KBM-7 (cell line): Measurements from ENCODE around the gene USP43.
"Not testable (repeated sequence)": the region's sequence is repeated elsewhere in the genome, so short reads cannot be mapped to it uniquely, and the experiment has no call there.

Source experiments
- DNase-seq: peaks from one replicate; pipeline ENCODE4 v3.0.0-alpha.2; 2015
- in situ Hi-C: fragments of 300-500 bp; cut with MboI; formaldehyde crosslinking; loops from 2 replicates; pipeline ENCODE4 v1.14.3; 2020; ENCODE audit warnings: low sequenced_read_pairs, low pct_unique_long_range_greater_than_20kb, mixed read lengths

USP43 gene, protein sequence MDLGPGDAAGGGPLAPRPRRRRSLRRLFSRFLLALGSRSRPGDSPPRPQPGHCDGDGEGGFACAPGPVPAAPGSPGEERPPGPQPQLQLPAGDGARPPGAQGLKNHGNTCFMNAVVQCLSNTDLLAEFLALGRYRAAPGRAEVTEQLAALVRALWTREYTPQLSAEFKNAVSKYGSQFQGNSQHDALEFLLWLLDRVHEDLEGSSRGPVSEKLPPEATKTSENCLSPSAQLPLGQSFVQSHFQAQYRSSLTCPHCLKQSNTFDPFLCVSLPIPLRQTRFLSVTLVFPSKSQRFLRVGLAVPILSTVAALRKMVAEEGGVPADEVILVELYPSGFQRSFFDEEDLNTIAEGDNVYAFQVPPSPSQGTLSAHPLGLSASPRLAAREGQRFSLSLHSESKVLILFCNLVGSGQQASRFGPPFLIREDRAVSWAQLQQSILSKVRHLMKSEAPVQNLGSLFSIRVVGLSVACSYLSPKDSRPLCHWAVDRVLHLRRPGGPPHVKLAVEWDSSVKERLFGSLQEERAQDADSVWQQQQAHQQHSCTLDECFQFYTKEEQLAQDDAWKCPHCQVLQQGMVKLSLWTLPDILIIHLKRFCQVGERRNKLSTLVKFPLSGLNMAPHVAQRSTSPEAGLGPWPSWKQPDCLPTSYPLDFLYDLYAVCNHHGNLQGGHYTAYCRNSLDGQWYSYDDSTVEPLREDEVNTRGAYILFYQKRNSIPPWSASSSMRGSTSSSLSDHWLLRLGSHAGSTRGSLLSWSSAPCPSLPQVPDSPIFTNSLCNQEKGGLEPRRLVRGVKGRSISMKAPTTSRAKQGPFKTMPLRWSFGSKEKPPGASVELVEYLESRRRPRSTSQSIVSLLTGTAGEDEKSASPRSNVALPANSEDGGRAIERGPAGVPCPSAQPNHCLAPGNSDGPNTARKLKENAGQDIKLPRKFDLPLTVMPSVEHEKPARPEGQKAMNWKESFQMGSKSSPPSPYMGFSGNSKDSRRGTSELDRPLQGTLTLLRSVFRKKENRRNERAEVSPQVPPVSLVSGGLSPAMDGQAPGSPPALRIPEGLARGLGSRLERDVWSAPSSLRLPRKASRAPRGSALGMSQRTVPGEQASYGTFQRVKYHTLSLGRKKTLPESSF

DNA sequence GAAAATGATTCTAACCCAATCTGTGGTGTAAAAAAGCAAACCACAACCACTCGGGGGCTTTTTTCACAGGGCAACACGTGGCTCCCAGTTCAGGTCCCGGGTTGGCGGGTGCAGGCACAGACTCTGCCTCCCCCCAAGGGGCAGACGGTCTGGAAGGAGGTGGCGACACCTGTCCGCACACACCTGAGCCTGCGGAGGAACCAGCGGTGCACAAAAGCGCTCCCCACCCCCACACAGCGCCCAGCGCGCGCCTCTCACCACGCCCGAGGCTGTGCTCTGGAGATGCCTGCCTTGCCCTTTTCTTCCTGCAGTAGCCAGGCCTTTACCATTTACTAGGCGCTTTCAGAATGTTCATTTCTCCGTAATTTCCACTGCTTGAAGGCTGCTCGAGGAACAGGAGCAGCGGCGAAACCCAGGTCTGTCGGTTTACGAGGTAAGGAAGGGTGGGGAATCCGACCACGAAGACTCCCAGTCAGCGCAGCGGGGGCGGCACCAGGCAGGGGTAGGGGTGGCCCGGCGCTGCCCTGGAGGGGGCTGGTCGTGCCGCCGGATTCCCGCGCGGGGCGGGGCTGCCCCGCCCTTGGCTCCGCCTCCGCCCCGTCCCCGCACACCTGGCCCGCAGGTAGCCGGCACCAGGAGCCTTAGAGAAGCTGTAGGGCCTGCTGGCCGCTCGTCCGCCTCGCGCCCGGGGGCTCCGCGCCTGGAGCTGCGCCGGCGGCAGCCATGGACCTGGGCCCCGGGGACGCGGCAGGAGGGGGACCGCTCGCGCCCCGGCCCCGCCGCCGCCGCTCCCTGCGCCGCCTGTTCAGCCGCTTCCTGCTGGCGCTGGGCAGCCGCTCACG lies at the start of gene USP43:
Gene USP43 (plus strand): TSS at position 608 of the 842 bp plus-strand sequence. CDS start 116 bp downstream, at position 724.
- in situ Hi-C loops: no loop called here
- DNase-seq: peak; percentile 71

DNA sequence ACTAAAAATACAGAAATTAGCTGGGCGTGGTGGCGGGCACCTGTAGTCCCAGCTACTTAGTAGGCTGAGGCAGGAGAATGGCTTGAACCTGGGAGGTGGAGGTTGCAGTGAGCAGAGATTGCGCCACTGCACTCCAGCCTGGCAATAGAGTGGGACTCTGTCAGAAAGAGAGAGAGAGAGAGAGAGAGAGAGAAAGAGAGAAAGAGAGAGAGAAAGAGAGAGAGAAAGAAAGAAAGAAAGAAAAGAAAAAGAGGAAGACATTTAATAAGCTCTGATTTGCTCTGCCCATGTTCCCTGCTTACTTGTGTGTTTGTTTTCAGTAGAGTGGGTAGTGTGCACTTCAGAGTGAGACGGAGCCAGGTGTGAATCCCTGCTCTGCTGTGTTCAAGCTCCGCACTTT lies 47.7 kb upstream of the USP43 start:
- in situ Hi-C loops, DNase-seq: not testable (repeated sequence)

DNA sequence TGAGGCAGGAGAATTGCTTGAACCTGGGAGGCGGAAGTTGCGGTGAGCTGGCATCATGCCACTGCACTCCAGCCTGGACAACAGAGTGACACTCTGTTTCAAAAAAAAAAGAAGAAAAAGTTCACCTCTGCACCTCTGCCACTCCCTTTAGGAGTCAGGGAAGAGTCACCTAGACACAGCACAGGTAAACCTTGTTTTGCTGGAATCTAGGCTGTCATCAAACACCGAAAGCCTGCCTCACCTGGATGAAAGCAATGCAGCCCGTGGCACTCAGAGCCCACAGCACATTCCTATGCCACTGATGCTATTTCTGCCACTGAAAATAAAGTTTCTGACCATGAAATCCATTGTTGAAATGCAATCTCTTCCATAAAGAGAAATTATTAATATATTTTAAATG lies 46.7 kb upstream of the USP43 start:
- in situ Hi-C loops: no loop called here
- no peak for DNase-seq

DNA sequence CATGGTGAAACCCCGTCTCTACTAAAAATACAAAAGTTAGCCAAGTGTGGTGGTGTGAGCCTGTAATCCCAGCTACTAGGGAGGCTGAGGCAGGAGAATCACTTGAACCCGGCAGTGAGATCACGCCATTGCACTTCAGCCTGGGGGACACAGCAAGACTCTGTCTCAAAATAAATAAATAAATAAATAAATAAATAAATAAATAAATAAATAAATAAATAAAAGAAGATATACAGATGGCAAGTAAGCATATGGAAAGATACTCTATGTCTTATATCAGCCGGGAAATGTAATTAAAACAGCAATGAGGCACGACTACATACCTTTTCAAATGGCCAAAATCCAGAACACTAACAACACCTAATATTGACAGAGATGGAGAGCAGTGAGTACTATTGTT lies 40.7 kb upstream of the USP43 start:
- in situ Hi-C loops, DNase-seq: not testable (repeated sequence)

DNA sequence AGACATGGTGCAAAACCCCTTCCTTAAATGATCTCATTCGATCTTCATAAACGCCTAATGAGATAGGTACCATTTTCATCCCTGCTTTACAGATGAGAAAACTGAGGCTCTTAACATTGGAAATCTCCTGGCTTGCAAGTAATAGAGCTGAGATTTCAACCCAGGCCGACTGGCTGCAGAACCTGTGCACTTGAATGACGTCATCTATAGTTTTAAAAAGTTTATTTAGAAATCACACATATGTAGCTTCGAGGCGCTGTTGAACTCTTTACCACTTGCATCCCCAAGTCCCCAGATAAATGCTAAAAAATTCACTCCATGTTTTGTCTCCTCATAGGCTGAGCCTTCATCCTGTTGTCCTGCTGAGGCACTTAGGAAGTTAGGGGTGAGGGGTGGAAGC lies 38.9 kb upstream of the USP43 start:
- in situ Hi-C loops: no loop called here
- no peak for DNase-seq

DNA sequence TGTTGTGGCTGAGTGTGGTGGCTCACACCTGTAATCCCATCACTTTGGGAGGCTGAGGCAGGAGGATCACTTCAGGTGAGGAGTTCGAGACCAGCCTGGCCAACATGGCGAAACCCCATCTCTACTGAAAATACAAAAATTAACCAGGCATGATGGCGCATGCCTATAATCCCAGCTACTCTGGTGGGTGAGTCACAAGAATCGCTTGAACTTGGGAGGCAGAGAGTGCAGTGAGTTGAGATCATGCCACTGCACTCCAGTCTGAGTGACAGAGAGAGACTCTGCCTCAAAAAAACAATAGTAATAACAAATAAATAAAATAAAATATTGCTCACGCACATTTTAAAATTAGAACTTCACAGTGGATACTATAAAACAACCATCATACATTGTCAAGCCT lies 38.3 kb upstream of the USP43 start:
- in situ Hi-C loops, DNase-seq: not testable (repeated sequence)

DNA sequence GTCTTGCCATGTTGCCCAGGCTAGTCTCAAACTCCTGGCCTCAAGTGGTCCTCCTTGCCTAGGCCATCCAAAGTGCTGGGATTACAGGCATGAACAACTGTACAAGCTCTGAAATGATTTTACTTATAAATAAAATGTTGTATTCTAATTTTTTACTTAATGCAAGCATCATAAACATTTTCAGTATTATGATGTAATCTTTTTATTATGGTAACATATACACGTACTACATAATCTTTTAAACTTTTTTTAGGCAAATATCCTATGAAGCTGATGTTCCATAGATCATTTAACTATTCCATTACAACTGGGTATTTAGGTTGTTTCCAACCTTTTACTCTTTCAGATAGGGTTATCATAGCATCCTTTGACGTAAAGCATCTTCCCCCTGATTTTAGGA lies 33.8 kb upstream of the USP43 start:
- in situ Hi-C loops: no loop called here
- no peak for DNase-seq

DNA sequence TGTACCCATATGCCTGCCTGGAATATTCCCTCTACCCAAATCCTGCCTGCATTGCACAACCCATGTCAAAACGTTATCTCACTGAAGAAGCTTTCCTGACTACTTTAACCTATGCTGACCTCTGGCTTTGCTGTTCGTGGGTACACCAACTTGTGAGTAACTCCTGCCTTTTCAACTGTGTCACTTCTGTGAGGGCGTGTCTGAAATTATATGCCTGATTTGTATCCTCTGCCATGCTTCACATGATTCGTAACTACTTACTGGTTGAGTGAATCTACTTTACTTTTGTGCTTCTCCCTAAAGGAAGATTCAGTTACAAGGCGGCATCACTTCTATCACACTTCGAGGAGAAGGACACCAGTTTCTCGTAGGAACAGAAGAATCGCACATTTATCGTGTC lies 33.3 kb upstream of the USP43 start:
- no peak for DNase-seq
- in situ Hi-C loops: no loop called here

DNA sequence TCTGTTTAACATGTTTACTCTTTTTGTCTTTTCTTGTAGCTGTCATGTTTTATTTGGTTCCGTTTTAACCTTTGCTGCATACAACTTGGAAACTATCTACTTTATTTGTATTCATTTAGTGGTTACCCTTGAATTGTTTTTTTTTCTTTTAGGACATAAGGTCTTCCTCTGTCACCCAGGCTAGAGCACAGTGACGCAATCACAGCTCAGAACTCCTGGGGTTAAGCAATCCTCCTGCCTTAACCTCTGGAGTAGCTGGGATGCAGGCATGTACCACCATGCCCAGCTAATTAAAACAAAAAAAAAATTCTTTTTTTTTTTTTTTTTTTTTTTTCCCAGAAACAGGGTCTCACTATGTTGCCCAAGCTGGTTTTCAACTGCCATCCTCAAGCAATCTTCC lies 29.8 kb upstream of the USP43 start:
- DNase-seq: no peak
- in situ Hi-C loops: no loop called here

DNA sequence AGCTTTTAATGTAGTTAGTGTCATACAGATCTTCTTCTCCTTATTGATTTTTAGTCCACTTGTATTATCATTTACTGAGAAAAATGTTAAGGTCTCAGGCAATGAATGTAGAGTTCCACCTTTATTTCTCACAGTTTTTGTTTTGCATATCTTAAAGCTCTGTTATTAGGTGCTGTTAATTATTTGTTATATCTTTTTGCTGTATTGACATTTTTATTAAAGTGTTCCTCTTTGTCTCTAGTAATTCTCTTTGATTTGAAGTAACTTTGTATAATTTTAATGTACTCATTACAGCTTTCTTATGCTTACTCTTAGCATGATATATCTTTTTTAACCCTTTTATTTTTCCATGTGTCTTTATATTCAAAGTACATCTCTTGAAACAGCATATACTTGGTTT lies 22.4 kb upstream of the USP43 start:
- DNase-seq: no peak

DNA sequence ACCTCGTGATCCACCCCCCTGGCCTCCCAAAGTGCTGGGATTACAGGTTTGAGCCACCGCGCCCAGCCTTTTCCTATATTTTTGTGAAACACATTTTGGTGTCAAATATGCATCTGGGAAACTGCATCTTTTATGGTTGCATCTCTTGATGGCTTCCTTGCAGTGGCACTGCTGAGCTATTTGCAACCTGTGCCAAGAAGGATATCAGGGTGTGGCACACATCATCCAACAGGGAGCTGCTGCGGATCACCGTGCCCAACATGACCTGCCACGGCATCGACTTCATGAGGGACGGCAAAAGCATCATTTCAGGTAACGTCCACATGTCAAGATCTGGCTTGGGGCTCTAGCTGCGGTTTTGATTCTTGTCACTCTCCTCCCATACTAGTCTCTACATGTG lies 16.8 kb upstream of the USP43 start:
- no peak for DNase-seq
- in situ Hi-C loops: no loop called here

More for the DNA sequence above, 22.4 kb upstream of the USP43 start:
- in situ Hi-C loops: no loop called here

DNA sequence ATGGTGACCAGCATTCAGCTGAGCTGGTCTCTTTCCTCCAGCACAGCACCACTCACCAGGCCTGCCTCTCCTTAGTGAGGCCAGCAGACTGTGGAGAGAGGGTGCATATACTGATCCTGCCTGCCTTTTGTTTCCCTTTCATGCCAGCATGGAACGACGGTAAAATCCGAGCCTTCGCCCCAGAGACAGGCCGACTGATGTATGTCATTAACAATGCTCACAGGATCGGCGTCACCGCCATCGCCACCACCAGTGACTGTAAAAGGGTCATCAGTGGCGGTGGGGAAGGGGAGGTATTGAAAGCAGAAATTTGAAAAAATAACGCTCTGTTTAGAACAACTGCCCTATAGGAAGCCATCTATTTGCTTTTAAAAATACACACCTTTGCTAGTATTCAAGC lies 12.6 kb upstream of the USP43 start:
- in situ Hi-C loops: no loop called here
- DNase-seq: no peak

DNA sequence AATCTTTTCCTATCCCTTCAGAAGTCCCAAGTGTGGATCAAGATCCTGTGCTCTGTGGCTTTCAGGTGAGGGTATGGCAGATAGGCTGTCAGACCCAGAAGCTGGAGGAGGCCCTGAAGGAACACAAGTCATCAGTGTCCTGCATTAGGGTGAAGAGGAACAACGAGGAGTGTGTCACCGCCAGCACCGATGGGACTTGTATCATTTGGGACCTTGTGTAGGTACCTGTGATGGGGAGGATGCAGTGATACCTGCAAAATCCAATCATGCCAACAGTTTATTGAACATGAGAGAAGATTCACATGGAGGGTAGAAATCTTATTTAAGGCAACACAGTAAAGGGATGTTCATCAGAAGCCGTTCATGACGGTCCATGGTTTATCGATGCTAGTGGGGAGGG lies 10.0 kb upstream of the USP43 start:
- in situ Hi-C loops: no loop called here
- no peak for DNase-seq

DNA sequence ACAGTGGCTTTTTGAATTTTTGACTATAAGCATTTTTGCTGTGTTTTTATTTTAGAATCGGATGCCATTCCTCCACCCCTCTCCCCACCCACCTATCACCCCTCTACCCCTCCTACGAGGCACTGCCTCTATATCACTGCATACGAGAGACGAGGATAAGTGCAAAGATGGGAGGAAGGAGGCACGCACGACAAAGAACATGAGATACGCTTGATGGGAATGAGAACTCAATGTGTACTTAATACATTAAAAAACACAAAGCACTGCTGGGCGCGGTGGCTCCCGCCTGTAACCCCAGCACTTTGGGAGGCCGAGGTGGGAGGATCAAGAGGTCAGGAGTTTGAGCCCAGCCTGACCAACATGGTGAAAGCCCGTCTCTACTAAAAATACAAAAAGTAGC lies 8.8 kb upstream of the USP43 start:
- in situ Hi-C loops: no loop called here
- DNase-seq: no peak

DNA sequence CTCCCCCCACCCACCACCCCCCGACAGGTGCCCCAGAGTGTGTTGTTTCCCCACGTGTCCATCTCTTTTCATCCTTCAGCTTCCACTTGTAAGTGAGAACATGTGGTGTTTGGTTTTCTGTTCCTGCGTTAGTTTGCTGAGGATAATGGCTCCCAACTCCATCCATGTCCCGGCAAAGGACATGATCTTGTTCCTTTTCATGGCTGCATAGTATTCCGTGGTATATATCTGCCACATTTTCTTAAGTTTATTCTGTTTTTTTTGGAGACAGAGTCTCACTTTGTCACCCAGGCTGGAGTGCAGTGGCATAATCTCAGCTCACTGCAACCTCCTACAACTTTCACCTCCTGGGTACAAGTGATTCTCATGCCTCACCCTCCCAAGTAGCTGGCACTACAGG lies 4.9 kb upstream of the USP43 start:
- in situ Hi-C loops: not testable (repeated sequence)

DNA sequence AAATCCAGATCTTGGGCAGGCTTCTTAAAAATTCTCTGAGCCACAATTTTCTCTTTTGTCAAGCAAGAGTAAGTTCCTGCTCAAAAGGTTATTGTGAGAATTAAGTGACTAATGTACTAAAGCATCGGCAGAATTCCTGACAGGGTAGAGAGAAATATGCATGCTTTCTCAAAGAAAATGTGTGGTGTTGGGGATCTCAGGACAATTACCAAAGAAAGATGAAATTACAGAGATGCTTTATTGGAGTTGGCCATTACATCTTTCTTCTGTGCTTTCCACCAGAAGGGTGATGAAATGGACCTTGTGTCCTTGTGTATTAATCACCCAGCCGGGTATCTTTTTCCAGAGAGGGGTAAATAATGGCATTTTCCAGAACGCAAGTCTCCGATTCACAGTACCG lies 1.7 kb upstream of the USP43 start:
- DNase-seq: no peak
- in situ Hi-C loops: no loop called here

More for the DNA sequence above, 4.9 kb upstream of the USP43 start:
- not testable (repeated sequence) for DNase-seq

DNA sequence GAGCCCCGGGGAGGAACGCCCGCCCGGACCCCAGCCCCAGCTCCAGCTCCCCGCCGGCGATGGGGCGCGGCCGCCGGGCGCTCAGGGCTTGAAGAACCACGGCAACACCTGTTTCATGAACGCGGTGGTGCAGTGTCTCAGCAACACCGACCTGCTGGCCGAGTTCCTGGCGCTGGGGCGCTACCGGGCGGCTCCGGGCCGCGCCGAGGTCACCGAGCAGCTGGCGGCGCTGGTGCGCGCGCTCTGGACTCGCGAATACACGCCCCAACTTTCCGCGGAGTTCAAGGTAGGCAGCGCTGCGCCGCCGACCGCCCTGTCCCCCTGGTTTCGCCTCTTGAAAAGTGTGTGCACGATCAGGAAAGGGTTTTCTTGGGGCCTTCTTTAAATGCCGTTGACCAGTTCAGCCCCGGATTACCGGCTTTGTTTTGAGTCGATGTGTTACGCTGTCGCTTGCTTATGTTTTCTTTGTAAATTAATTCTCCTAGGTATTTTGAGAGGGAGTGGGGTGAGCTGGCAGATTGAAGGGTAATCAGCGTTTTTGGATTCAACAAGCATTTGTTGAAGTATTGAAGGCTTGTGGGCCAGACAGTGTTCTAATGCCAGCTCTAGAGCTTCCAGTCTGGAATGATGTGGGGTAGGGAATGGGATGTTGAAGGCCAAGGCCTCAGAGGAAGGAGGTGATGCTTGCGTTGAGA lies 681 bp downstream of the USP43 start:
- in situ Hi-C loops: no loop called here
- DNase-seq: peak; percentile 63

DNA sequence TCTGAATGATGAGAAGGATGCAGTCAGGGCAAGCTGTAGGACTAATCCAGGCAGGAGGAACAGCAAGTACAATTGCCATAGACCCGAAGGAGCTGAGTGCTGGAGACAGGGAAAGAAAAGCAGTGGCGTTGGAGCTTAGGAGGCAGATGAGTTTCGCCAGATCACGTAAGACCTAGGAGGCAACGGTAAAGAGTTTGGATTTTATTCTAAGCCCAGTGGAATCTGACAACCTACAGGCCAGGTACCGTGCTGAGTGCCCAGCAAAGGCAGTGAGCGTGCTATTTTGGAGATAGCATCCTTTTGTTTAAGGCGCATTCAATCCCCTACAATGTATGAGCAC lies 1.2 kb downstream of the USP43 start:
- in situ Hi-C loops: no loop called here
- DNase-seq: no peak

DNA sequence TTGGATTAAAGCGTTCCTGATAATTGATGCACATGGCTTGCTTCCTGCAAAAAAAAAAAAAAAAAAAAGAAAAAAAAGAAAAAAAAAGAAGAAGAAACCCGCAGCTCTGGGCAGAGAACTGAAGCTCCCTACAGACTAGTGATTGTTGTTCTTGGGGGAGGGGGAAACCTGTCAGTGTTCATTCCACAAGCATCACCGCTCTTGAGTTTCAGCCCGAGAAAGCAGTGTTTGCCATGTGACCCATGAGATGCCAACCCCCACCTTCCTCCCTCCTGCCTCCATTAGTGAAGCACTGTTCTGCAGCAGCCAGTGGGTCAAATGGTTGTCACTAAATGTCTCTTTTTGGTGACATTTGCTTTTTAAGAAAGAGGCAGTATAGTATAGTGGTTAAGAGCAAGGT lies 1.7 kb downstream of the USP43 start:
- DNase-seq: peak; percentile 24
- in situ Hi-C loops: no loop called here
